HepG2 (cell line): ENCODE results near the gene CHD2. TPM values are rescaled to one million over a fixed set of nuclear protein-coding genes. Genes with fewer than 3 reads are reported as not detected.

ENCODE experiments used
- ATAC-seq: fragments of 200-7000 bp; cut with Tn5 transposase; 3 replicates; pipeline ENCODE4 v1.9.1; 2020; ENCODE audit warnings: mild to moderate bottlenecking, moderate library complexity
- BruUV-seq: library from RNA; stranded (reverse); fragments of 400-500 nt; replicated peaks from 2 replicates; lab custom pipeline; 2021; lab: Mats Ljungman, UMichigan
- CTCF ChIA-PET: fragments of 300-600 bp; formaldehyde crosslinking; extraction: SDS; loops from one replicate; lab custom pipeline; 2021; ENCODE audit warnings: low total read pairs, inconsistent platforms, low intra/inter-chr PET ratio; lab: Yijun Ruan, JAX
- POLR2A ChIA-PET: fragments of 350-600 bp; sonication (Branson Sonifier 250); formaldehyde crosslinking; loops from one replicate; lab custom pipeline; 2020; ENCODE audit warnings: antibody characterized with exemption, inconsistent platforms; lab: Yijun Ruan, JAX
- DNase-seq: peaks from one replicate; pipeline ENCODE4 v3.0.0-alpha.2; 2015; ENCODE audit warnings: low spot score
- FAIRE-seq: peaks from 3 replicates; lab custom pipeline; 2011; peaks lifted over from hg19 to GRCh38; lab: Jason Lieb, UNC
- H2AFZ ChIP-seq: one replicate; pipeline ENCODE4 v1.6.1; 2011; ENCODE audit warnings: low read length, inconsistent platforms
- H3K27ac ChIP-seq: fragments of 300-600 bp; 3 replicates; pipeline ENCODE4 v1.8.0; 2011; ENCODE audit warnings: mixed run types, mild to moderate bottlenecking, mixed read lengths, low read length, inconsistent platforms; ENCODE audit not compliant: insufficient read depth; ENCODE audit errors: extremely low read length
- H3K27me3 ChIP-seq, 2 experiments: fragments of 200-600 bp in 1 of 2; 2 replicates in 1 of 2; 3 replicates in 1 of 2; pipeline versions ENCODE4 v1.6.0 to v1.8.0; 2011; ENCODE audit warnings: low read length in 2 of 2, mild to moderate bottlenecking in 2 of 2, moderate library complexity in 2 of 2, inconsistent platforms in 1 of 2; ENCODE audit not compliant: insufficient read depth in 2 of 2, control insufficient read depth in 1 of 2
- H3K36me3 ChIP-seq, 2 experiments: fragments of 200-600 bp in 1 of 2; replicated peaks in 1 of 2; 2 replicates in 1 of 2; 3 replicates in 1 of 2; pipeline versions ENCODE4 v1.5.1 to v1.8.0; 2011; ENCODE audit warnings: low read length in 2 of 2, inconsistent platforms in 1 of 2; ENCODE audit not compliant: insufficient read depth in 2 of 2, control insufficient read depth in 1 of 2
- H3K4me1 ChIP-seq: 2 replicates; pipeline ENCODE4 v1.5.1; 2012; ENCODE audit warnings: low read length, inconsistent platforms; ENCODE audit not compliant: insufficient read depth
- H3K4me2 ChIP-seq: 2 replicates; pipeline ENCODE4 v1.6.0; 2011; ENCODE audit warnings: low read depth, low read length, inconsistent platforms
- H3K4me3 ChIP-seq, 3 experiments: fragments of 200-600 bp in 1 of 3; sonication (generic), shearing (Covaris generic) in 1 of 3; replicated peaks in 1 of 3; 2 replicates each; pipeline ENCODE4 v1.5.1; 2011 to 2016; ENCODE audit warnings: low read length in 3 of 3, inconsistent platforms in 2 of 3, low read depth in 2 of 3, mild to moderate bottlenecking in 2 of 3, control low read depth in 1 of 3, mixed read lengths in 1 of 3; ENCODE audit not compliant: insufficient read depth in 1 of 3
- H3K79me2 ChIP-seq: one replicate; pipeline ENCODE4 v1.6.1; 2011; ENCODE audit warnings: low read length, inconsistent platforms; ENCODE audit not compliant: insufficient read depth
- H3K9ac ChIP-seq: 2 replicates; pipeline ENCODE4 v1.6.0; 2011; ENCODE audit warnings: mild to moderate bottlenecking, low read depth, low read length, inconsistent platforms; ENCODE audit not compliant: insufficient read depth
- H3K9me3 ChIP-seq: 2 replicates; pipeline ENCODE4 v1.5.1; 2012; ENCODE audit warnings: mild to moderate bottlenecking, low read length
- H4K20me1 ChIP-seq: 2 replicates; pipeline ENCODE4 v1.6.0; 2011; ENCODE audit warnings: inconsistent platforms, mild to moderate bottlenecking, low read length, moderate library complexity; ENCODE audit not compliant: insufficient read depth
- HMG20B ChIP-seq: conservative IDR thresholded peaks from 2 replicates; pipeline ENCODE4 v1.6.1; 2016; ENCODE audit warnings: missing genetic modification reagents, missing compliant biosample characterization
- HNF1A ChIP-seq, 2 experiments: sonication (generic) in 1 of 2; formaldehyde crosslinking in 1 of 2; IDR thresholded peaks; 2 replicates each; pipeline versions ENCODE4 v1.4.0 to v1.6.1; 2016 to 2020; ENCODE audit warnings: borderline replicate concordance in 1 of 2, low read depth in 1 of 2, mild to moderate bottlenecking in 1 of 2, missing genetic modification reagents in 1 of 2
- KDM1A ChIP-seq: IDR thresholded peaks from 2 replicates; pipeline ENCODE4 v1.6.1; 2016; ENCODE audit warnings: missing compliant biosample characterization
- SNAPC2 ChIP-seq: sonication (generic); formaldehyde crosslinking; IDR thresholded peaks from 2 replicates; pipeline ENCODE4 v1.8.1; 2022; ENCODE audit warnings: mild to moderate bottlenecking, missing genetic modification reagents
- TRAFD1 ChIP-seq: sonication (generic); formaldehyde crosslinking; IDR thresholded peaks from 2 replicates; pipeline ENCODE4 v1.5.1; 2020; ENCODE audit warnings: missing genetic modification reagents, mild to moderate bottlenecking, borderline replicate concordance
- ZNF251 ChIP-seq: sonication (generic); formaldehyde crosslinking; IDR thresholded peaks from 2 replicates; pipeline ENCODE4 v1.9.0; 2021; ENCODE audit warnings: mild to moderate bottlenecking, missing genetic modification reagents
- ZNF430 ChIP-seq: sonication (generic); formaldehyde crosslinking; IDR thresholded peaks from 2 replicates; pipeline ENCODE4 v1.9.0; 2021; ENCODE audit warnings: mild to moderate bottlenecking, missing genetic modification reagents
- ZNF547 ChIP-seq: sonication (generic); formaldehyde crosslinking; IDR thresholded peaks from 2 replicates; pipeline ENCODE4 v1.5.1; 2020; ENCODE audit warnings: mild to moderate bottlenecking, missing genetic modification reagents
- ZNF670 ChIP-seq: sonication (generic); formaldehyde crosslinking; IDR thresholded peaks from 2 replicates; pipeline ENCODE4 v1.8.0; 2022; ENCODE audit warnings: mild to moderate bottlenecking, missing genetic modification reagents, borderline replicate concordance
- ZNF772 ChIP-seq: sonication (generic); formaldehyde crosslinking; IDR thresholded peaks from 2 replicates; pipeline ENCODE4 v1.5.0; 2020; ENCODE audit warnings: mild to moderate bottlenecking, missing genetic modification reagents
- ZNF780A ChIP-seq: sonication (generic); formaldehyde crosslinking; IDR thresholded peaks from 2 replicates; pipeline ENCODE4 v1.8.0; 2022; ENCODE audit warnings: mild to moderate bottlenecking, missing genetic modification reagents, moderate library complexity
- WGBS: methylation state at CpG from one replicate; pipeline ENCODE4 v1.1.6; 2017; ENCODE audit warnings: low lambda C conversion rate; 5-methylcytosine and 5-hydroxymethylcytosine counted together
- in situ Hi-C: cut with HindIII; loops from 2 replicates; pipeline ENCODE4 v1.10.0; 2017; ENCODE audit warnings: low pct_unique_long_range_greater_than_20kb; ENCODE audit not compliant: extremely low pct_ligation_motif_present
- intact Hi-C: fragments of 100-400 bp; cut with micrococcal nuclease; formaldehyde crosslinking; loops from one replicate; pipeline ENCODE4 v1.10.0; 2022; ENCODE audit not compliant: unreplicated experiment
- polyA plus RNA-seq, 8 experiments: library from polyadenylated mRNA; depleted of rRNA in 3 of 8; stranded (reverse) in 7 of 8; unstranded in 1 of 8; fragments of >200 nt; fragmentation: Illumina TruSeq in 4 of 8; extraction: Trizol in 4 of 8; gene quantifications; 2 replicates each; pipeline versions ENCODE4 v1.2.1 to v1.2.3, GENCODE V29; 2011 to 2016; ENCODE audit warnings: low read depth in 4 of 8, missing spikeins in 1 of 8, mixed read lengths in 1 of 8; ENCODE audit not compliant: insufficient read depth in 1 of 8
- total RNA-seq, 5 experiments: library from RNA; depleted of rRNA; stranded (reverse); fragments of >200 nt; fragmentation: Illumina TruSeq; extraction: Trizol; gene quantifications; 2 replicates each; pipeline ENCODE4 v1.2.3, GENCODE V29; 2016; ENCODE audit warnings: low read depth in 1 of 5

The CHD2 gene
- total and polyA plus RNA-seq, 2 of the 13 experiments (the other 11 are each of a cell fraction or from before 2014, with no cell fraction given): 54.0 to 54.1 TPM

GRCh38 chr15:93019971-93020370 is 119.8 kb downstream of the CHD2 start:
- POLR2A ChIA-PET: no interaction called here
- Histone ChIP-seq H3K4me2 (no peak overlapping the region), H3K4me3 (no peak overlapping the region), H2AFZ (no peak overlapping the region), H3K79me2 (peaks cover 6% of the 10 kb centered on the region)
- in situ Hi-C loops: loop anchor here (25.0 kb wide), 1 partner anchor 233 kb away; no protein-coding TSS in a partner anchor
- CTCF ChIA-PET: no interaction called here
- TF ChIP-seq KDM1A: no peak
- no peak for TF ChIP-seq ZNF670 (CRISPR knock-in tag)
- TF ChIP-seq ZNF780A: no peak
- no peak for TF ChIP-seq HNF1A (IDR thresholded peaks at IDR 0.05; ENCODE audit: low read depth)
- no peak for TF ChIP-seq HNF1A (CRISPR knock-in tag; IDR thresholded peaks at IDR 0.05; ENCODE audit: borderline replicate concordance)
- TF ChIP-seq HMG20B (CRISPR knock-in tag): no peak
- TF ChIP-seq ZNF251 (CRISPR knock-in tag): no peak
- TF ChIP-seq ZNF547: no peak
- TF ChIP-seq TRAFD1: no peak
- TF ChIP-seq ZNF430: no peak
- TF ChIP-seq SNAPC2: no peak
- TF ChIP-seq ZNF772: no peak
- TF ChIP-seq, all 625 proteins: peak for 0
- ATAC-seq: no peak
- no peak overlapping the region for H3K27ac ChIP-seq
- intact Hi-C loops: no loop called here
- H3K9ac ChIP-seq: no peak overlapping the region
- BruUV-seq: no TSS peak
- no peaks in the 10 kb centered on the region for H3K27me3 ChIP-seq
- H3K36me3 ChIP-seq: peaks cover 40 to 93% of the 10 kb centered on the region in 2 experiments
- no peak for DNase-seq
- 98% methylated on average over 4 of the region's 10 CpGs for WGBS
- no peaks in the 10 kb centered on the region for H3K9me3 ChIP-seq
- H3K4me1 ChIP-seq: no peaks in the 10 kb centered on the region
- peaks cover 20% of the 10 kb centered on the region for H4K20me1 ChIP-seq
- FAIRE-seq: no peak
